Natural killer cell (primary cell): ENCODE data around the gene MXRA7. TPM values are rescaled to one million over a fixed set of nuclear protein-coding genes. Genes with fewer than 3 reads are reported as not detected.

Experiments used
- ATAC-seq, 3 donors: fragments of 150-1000 bp in 2 of 3; fragments of 200-7000 bp in 1 of 3; cut with Tn5 transposase; 1 replicate in 1 of 3; 2 replicates in 2 of 3; pipeline ENCODE4 v1.10.0; 2021; ENCODE audit warnings: mild to moderate bottlenecking in 2 of 3, moderate library complexity in 2 of 3
- DNase-seq, 2 donors: peaks; one replicate each; pipeline versions ENCODE4 v3.0.0 to v3.0.0-alpha.2; 2013 to 2021; ENCODE audit warnings: mixed read lengths in 1 of 2
- H3K27ac ChIP-seq: one replicate; pipeline ENCODE4 v1.5.1; 2013; ENCODE audit warnings: mild to moderate bottlenecking, low read length
- H3K27me3 ChIP-seq: one replicate; pipeline ENCODE4 v1.6.1; 2013; ENCODE audit warnings: low read length; ENCODE audit not compliant: control insufficient read depth, insufficient read depth
- H3K36me3 ChIP-seq: one replicate; pipeline ENCODE4 v1.6.1; 2013; ENCODE audit warnings: low read length; ENCODE audit not compliant: control insufficient read depth, insufficient read depth
- H3K4me1 ChIP-seq: one replicate; pipeline ENCODE4 v1.6.1; 2013; ENCODE audit warnings: low read length; ENCODE audit not compliant: control insufficient read depth, insufficient read depth
- H3K4me3 ChIP-seq: one replicate; pipeline ENCODE4 v1.5.1; 2013; ENCODE audit warnings: low read length
- H3K9me3 ChIP-seq: one replicate; pipeline ENCODE4 v1.6.1; 2013; ENCODE audit warnings: low read length; ENCODE audit not compliant: control insufficient read depth, insufficient read depth
- H3K27ac Mint-ChIP-seq, 2 donors: one replicate each; pipeline ENCODE4 v1.8.0; 2022; ENCODE audit warnings: mild to moderate bottlenecking in 2 of 2, mixed read lengths in 2 of 2, moderate library complexity in 1 of 2
- H3K27me3 Mint-ChIP-seq, 2 donors: one replicate each; pipeline ENCODE4 v1.8.0; 2022; ENCODE audit warnings: low read depth in 2 of 2, mixed read lengths in 2 of 2
- H3K36me3 Mint-ChIP-seq: one replicate; pipeline ENCODE4 v1.8.0; 2022; ENCODE audit warnings: mixed read lengths
- H3K4me1 Mint-ChIP-seq, 2 donors: one replicate each; pipeline ENCODE4 v1.8.0; 2022; ENCODE audit warnings: mixed read lengths in 2 of 2
- H3K4me3 Mint-ChIP-seq: one replicate; pipeline ENCODE4 v1.8.0; 2022; ENCODE audit warnings: mild to moderate bottlenecking, moderate library complexity, mixed read lengths
- H3K9me3 Mint-ChIP-seq, 2 donors: one replicate each; pipeline ENCODE4 v1.8.0; 2022; ENCODE audit warnings: mixed read lengths in 2 of 2
- WGBS: methylation state at CpG from one replicate; pipeline ENCODE4 v1.1.7; 2013; ENCODE audit warnings: missing lambda C conversion rate; ENCODE audit not compliant: insufficient coverage; 5-methylcytosine and 5-hydroxymethylcytosine counted together
- intact Hi-C: fragments of 100-400 bp; cut with micrococcal nuclease; formaldehyde crosslinking; loops from one replicate; pipeline ENCODE4 v1.14.2; 2022
- total RNA-seq, 4 donors: library from RNA; stranded (reverse); fragments of 120-200 nt in 1 of 4; gene quantifications; one replicate each; pipeline versions ENCODE4 v1.2.3 to v1.2.4, GENCODE V29; 2013 to 2022
- TF ChIP-seq, protein P1 (sequence below): fragments of 200-600 bp; IDR thresholded peaks from one replicate; pipeline ENCODE4 v1.8.0; 2022; ENCODE audit warnings: antibody characterized with exemption

The MXRA7 gene
- total RNA-seq, 3 donors from 2014 or later (not counting 1 experiment from before 2014, with no cell fraction given) = 31.6 to 47.6 (median 46.5) TPM

DNA sequence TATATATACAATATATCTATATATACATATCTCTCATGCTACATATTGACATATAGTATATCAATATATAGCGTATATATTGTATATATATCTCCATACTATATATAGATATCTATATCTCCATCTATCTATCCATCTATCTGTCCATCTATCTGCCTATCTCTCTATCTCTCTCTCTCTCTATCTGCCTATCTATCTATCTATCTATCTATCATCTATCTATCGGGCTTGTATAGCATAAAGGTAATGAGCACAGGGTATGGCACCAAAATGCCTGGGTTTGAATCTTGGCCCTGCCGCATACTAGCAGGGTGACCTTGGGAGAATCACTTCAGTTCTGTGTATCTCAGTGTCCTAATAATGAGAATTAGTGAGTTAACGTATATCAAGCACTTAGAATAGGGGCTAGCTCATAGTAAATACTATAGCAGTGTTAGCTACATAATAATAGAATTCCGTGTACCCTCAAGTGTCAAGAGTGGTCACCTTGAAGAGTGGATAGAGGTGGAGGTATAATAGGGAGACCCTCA lies 68.7 kb downstream of the MXRA7 start:
- TF ChIP-seq, protein P1, sequence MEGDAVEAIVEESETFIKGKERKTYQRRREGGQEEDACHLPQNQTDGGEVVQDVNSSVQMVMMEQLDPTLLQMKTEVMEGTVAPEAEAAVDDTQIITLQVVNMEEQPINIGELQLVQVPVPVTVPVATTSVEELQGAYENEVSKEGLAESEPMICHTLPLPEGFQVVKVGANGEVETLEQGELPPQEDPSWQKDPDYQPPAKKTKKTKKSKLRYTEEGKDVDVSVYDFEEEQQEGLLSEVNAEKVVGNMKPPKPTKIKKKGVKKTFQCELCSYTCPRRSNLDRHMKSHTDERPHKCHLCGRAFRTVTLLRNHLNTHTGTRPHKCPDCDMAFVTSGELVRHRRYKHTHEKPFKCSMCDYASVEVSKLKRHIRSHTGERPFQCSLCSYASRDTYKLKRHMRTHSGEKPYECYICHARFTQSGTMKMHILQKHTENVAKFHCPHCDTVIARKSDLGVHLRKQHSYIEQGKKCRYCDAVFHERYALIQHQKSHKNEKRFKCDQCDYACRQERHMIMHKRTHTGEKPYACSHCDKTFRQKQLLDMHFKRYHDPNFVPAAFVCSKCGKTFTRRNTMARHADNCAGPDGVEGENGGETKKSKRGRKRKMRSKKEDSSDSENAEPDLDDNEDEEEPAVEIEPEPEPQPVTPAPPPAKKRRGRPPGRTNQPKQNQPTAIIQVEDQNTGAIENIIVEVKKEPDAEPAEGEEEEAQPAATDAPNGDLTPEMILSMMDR = no peak
- Histone ChIP-seq H3K27me3 (no peaks in the 10 kb centered on the region), H3K4me1 (no peaks in the 10 kb centered on the region), H3K4me3 (no peak overlapping the region), H3K27ac (no peak overlapping the region), H3K36me3 (no peaks in the 10 kb centered on the region), H3K9me3 (no peaks in the 10 kb centered on the region)
- Mint-ChIP-seq H3K4me3 (no peak overlapping the region), H3K4me1 (no peaks in the 10 kb centered on the region), H3K9me3 (peaks cover 0 to 4% of the 10 kb centered on the region in 2 donors), H3K27me3 (peaks cover 10 to 11% of the 10 kb centered on the region in 2 donors), H3K27ac (no peak overlapping the region), H3K36me3 (peaks cover 11% of the 10 kb centered on the region)
- DNase-seq = no peak
- no peak for ATAC-seq
- intact Hi-C loops = no loop called here
- 100% methylated on average over 2 of the region's 5 CpGs for WGBS

DNA sequence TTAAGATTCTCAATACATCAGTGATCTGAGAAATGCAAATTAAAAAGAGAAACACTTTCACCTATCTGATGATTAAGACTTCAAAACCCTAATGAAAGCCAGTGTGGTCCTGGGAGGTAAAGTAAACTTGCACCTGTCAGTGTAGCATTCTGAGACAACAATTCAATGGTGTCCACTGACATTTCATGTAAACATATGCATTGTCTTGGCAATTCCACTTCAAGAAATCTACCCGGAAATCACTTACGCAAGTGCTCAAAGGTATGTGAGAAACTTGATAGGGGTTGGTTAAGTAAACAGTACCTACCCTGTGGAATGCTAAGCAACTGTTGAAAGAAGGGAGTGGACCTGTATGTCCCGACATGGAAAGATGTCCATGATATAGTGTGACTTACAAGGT lies 69.3 kb downstream of the MXRA7 start:
- TF ChIP-seq, protein P1 = no peak
- Mint-ChIP-seq H3K9me3 (peaks cover 0 to 1% of the 10 kb centered on the region in 2 donors), H3K27me3 (peaks cover 7 to 8% of the 10 kb centered on the region in 2 donors), H3K4me3 (no peak overlapping the region), H3K36me3 (peaks cover 6% of the 10 kb centered on the region), H3K4me1 (no peaks in the 10 kb centered on the region), H3K27ac (no peak overlapping the region)
- H3K4me1 ChIP-seq = no peaks in the 10 kb centered on the region
- H3K4me3 ChIP-seq = no peak overlapping the region
- no peaks in the 10 kb centered on the region for H3K36me3 ChIP-seq
- no peak overlapping the region for H3K27ac ChIP-seq
- intact Hi-C loops = no loop called here
- WGBS = 88% methylated on average over 3 of the region's 3 CpGs
- no peaks in the 10 kb centered on the region for H3K9me3 ChIP-seq
- ATAC-seq = no peak
- no peak for DNase-seq
- no peaks in the 10 kb centered on the region for H3K27me3 ChIP-seq

DNA sequence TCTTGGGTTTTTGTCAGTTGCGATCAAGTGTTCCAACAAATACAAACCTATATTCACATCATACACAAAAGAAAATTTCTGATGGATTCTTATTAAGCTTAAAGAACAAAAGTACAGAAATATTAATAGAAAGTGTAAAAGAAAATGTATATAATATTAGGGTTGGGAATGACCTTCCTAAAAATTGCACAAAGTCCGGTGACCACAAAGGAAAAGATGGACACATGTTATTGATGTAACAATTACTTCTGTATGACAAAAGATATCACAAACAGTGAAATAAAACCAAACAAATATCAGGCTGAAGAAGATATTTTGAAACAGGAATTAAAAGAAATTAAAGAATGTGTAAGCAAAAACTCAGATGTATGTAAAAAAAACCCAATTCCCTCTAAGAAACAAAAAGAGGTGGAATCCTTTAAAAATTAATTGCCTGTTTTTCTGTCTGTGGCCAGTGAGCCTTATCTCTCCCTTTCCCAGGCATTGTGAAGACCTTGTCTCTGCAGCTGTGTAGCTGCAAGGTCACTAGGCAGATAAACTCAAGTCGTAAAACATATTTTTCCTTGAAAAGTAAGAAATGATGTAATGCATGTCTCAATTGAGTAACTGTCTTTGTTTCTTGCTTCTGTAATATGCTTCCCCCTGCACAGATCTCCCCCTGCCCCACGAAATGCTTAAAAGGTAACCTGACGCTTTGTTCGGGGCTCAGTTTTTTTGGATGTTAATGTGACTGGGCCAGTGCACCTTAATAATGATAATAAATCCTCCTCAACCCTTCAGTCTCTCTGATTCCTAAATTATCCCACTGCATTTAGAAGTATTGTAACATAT lies 70.0 kb downstream of the MXRA7 start:
- H3K36me3 ChIP-seq = no peaks in the 10 kb centered on the region
- no peak for DNase-seq
- no peak overlapping the region for H3K4me3 Mint-ChIP-seq
- intact Hi-C loops = no loop called here
- no peaks in the 10 kb centered on the region for H3K4me1 ChIP-seq
- H3K4me3 ChIP-seq = no peak overlapping the region
- H3K36me3 Mint-ChIP-seq = no peaks in the 10 kb centered on the region
- H3K27ac ChIP-seq = no peak overlapping the region
- H3K27me3 Mint-ChIP-seq = peaks cover 0 to 7% of the 10 kb centered on the region in 2 donors
- 89% methylated on average over 4 of the region's 6 CpGs for WGBS
- no peaks in the 10 kb centered on the region for H3K4me1 Mint-ChIP-seq
- no peaks in the 10 kb centered on the region for H3K27me3 ChIP-seq
- no peaks in the 10 kb centered on the region for H3K9me3 Mint-ChIP-seq
- H3K9me3 ChIP-seq = no peaks in the 10 kb centered on the region
- no peak overlapping the region for H3K27ac Mint-ChIP-seq
- no peak for ATAC-seq
- TF ChIP-seq, protein P1 = no peak
